Skeletal muscle tissue (tissue), 4 donors: ENCODE results near the gene PLOD3. TPM values are rescaled to one million over a fixed set of nuclear protein-coding genes. Genes with fewer than 3 reads are reported as not detected.

Experiments used
- H3K27ac ChIP-seq: one replicate; pipeline ENCODE4 v1.7.0; 2013; ENCODE audit warnings: mild to moderate bottlenecking, low read depth, low read length, inconsistent platforms
- H3K27me3 ChIP-seq, 3 donors: one replicate each; pipeline ENCODE4 v1.7.0; 2013; ENCODE audit warnings: low read length in 3 of 3; ENCODE audit not compliant: control insufficient read depth in 3 of 3, insufficient read depth in 3 of 3
- H3K36me3 ChIP-seq, 3 donors: one replicate each; pipeline ENCODE4 v1.7.0; 2013; ENCODE audit warnings: low read length in 3 of 3; ENCODE audit not compliant: control insufficient read depth in 3 of 3, insufficient read depth in 3 of 3
- H3K4me1 ChIP-seq, 3 donors: one replicate each; pipeline ENCODE4 v1.7.0; 2013; ENCODE audit warnings: low read length in 3 of 3, mild to moderate bottlenecking in 3 of 3; ENCODE audit not compliant: control insufficient read depth in 3 of 3, insufficient read depth in 3 of 3
- H3K4me3 ChIP-seq, 3 donors: one replicate each; pipeline ENCODE4 v1.7.0; 2013; ENCODE audit warnings: low read length in 3 of 3
- H3K9ac ChIP-seq, 3 donors: one replicate each; pipeline ENCODE4 v1.7.0; 2013; ENCODE audit warnings: low read length in 3 of 3, mild to moderate bottlenecking in 3 of 3, moderate library complexity in 2 of 3, low read depth in 1 of 3
- H3K9me3 ChIP-seq, 3 donors: one replicate each; pipeline ENCODE4 v1.7.0; 2013; ENCODE audit warnings: low read length in 3 of 3; ENCODE audit not compliant: control insufficient read depth in 3 of 3
- total RNA-seq: library from RNA; depleted of rRNA; stranded (reverse); fragments of >200 nt; gene quantifications from one replicate; pipeline ENCODE4 v1.2.3, GENCODE V29; 2014
- donor health status: Osteomylitis.

PLOD3 gene
- total RNA-seq, 1 donor from 2014 or later = 20.9 TPM

- peaks cover 84 to 95% (median 89%) of the 10 kb centered on the region in 3 donors for H3K27me3 ChIP-seq
- no peaks in the 10 kb centered on the region for H3K36me3 ChIP-seq
These were observed 49.6 kb downstream of the PLOD3 start for GRCh38 chr7:101167645-101168411.

GRCh38 chr7:101166909-101167644, 50.3 kb downstream of the PLOD3 start:
- Histone ChIP-seq H3K27ac (no peak overlapping the region), H3K9me3 (no peaks in the 10 kb centered on the region), H3K9ac (no peak overlapping the region), H3K27me3 (peaks cover 83 to 94% (median 85%) of the 10 kb centered on the region in 3 donors), H3K4me3 (no peak overlapping the region), H3K4me1 (peaks cover 14 to 37% (median 25%) of the 10 kb centered on the region in 3 donors), H3K36me3 (no peaks in the 10 kb centered on the region)

More at GRCh38 chr7:101167645-101168411, 49.6 kb downstream of the PLOD3 start:
- Histone ChIP-seq H3K9ac (no peak overlapping the region), H3K4me1 (peaks cover 19 to 44% (median 31%) of the 10 kb centered on the region in 3 donors), H3K4me3 (no peak overlapping the region), H3K9me3 (no peaks in the 10 kb centered on the region), H3K27ac (no peak overlapping the region)

GRCh38 chr7:101166648-101166908, 50.8 kb downstream of the PLOD3 start:
- H3K9me3 ChIP-seq = no peaks in the 10 kb centered on the region
- peaks cover 83 to 91% (median 83%) of the 10 kb centered on the region in 3 donors for H3K27me3 ChIP-seq
- H3K36me3 ChIP-seq = no peaks in the 10 kb centered on the region
- H3K9ac ChIP-seq = no peak overlapping the region
- no peak overlapping the region for H3K27ac ChIP-seq
- H3K4me1 ChIP-seq = peaks cover 14 to 32% (median 22%) of the 10 kb centered on the region in 3 donors
- H3K4me3 ChIP-seq = no peak overlapping the region

GRCh38 chr7:101165958-101166647, 51.3 kb downstream of the PLOD3 start:
- Histone ChIP-seq H3K36me3 (no peaks in the 10 kb centered on the region), H3K9ac (no peak overlapping the region), H3K4me1 (peaks cover 14 to 32% (median 22%) of the 10 kb centered on the region in 3 donors), H3K27me3 (peaks cover 78 to 86% (median 79%) of the 10 kb centered on the region in 3 donors), H3K4me3 (peak overlapping the region in 1 of 3 donors; percentile 6), H3K27ac (no peak overlapping the region), H3K9me3 (no peaks in the 10 kb centered on the region)

GRCh38 chr7:101165075-101165957, 52.1 kb downstream of the PLOD3 start, which contains the start of gene VGF:
VGF (minus strand) TSS chr7:101165569; CDS start chr7:101164843, 726 bp downstream.
- peaks cover 14 to 32% (median 22%) of the 10 kb centered on the region in 3 donors for H3K4me1 ChIP-seq
- no peak within 1 kb of the TSS for H3K9ac ChIP-seq
- H3K27me3 ChIP-seq = peaks cover 71 to 81% (median 72%) of the 10 kb centered on the region in 3 donors
- no peaks in the 10 kb centered on the region for H3K9me3 ChIP-seq
- no peak within 1 kb of the TSS for H3K27ac ChIP-seq
- peaks cover 0 to 1% (median under 1%) of the 10 kb centered on the region in 3 donors for H3K36me3 ChIP-seq
- H3K4me3 ChIP-seq = peak within 1 kb of the TSS in 1 of 3 donors; percentile 6

- Histone ChIP-seq H3K36me3 (peaks cover 6 to 9% (median 6%) of the 10 kb centered on the region in 3 donors), H3K9me3 (no peaks in the 10 kb centered on the region), H3K27me3 (peaks cover 60 to 72% (median 64%) of the 10 kb centered on the region in 3 donors), H3K4me3 (no peak overlapping the region), H3K4me1 (peaks cover 9 to 21% (median 16%) of the 10 kb centered on the region in 3 donors), H3K27ac (no peak overlapping the region), H3K9ac (no peak overlapping the region)
These were observed 53.1 kb downstream of the PLOD3 start for GRCh38 chr7:101164071-101164840.

GRCh38 chr7:101163279-101164070, 53.9 kb downstream of the PLOD3 start:
- H3K4me1 ChIP-seq = peaks cover 9 to 21% (median 16%) of the 10 kb centered on the region in 3 donors
- H3K4me3 ChIP-seq = peak overlapping the region; percentile 13 to 32 (median 14)
- no peak overlapping the region for H3K9ac ChIP-seq
- H3K27ac ChIP-seq = no peak overlapping the region
- H3K27me3 ChIP-seq = peaks cover 53 to 70% (median 56%) of the 10 kb centered on the region in 3 donors
- peaks cover 8 to 16% (median 10%) of the 10 kb centered on the region in 3 donors for H3K36me3 ChIP-seq
- H3K9me3 ChIP-seq = no peaks in the 10 kb centered on the region

GRCh38 chr7:101162551-101163278, 54.7 kb downstream of the PLOD3 start:
- H3K36me3 ChIP-seq = peaks cover 12 to 20% (median 12%) of the 10 kb centered on the region in 3 donors
- H3K9ac ChIP-seq = no peak overlapping the region
- H3K4me3 ChIP-seq = no peak overlapping the region
- peaks cover 50 to 62% (median 50%) of the 10 kb centered on the region in 3 donors for H3K27me3 ChIP-seq
- H3K4me1 ChIP-seq = peaks cover 9 to 21% (median 16%) of the 10 kb centered on the region in 3 donors
- H3K9me3 ChIP-seq = no peaks in the 10 kb centered on the region
- H3K27ac ChIP-seq = no peak overlapping the region
